Activated T-helper 1 cell treated with anti-CD3 and anti-CD28 coated beads, Interleukin-12 subunit alpha, Interleukin-12 subunit beta, Interleukin-2, Interleukin-4 antibody, amounts not matched to agents 30 ng/mL and 10 ng/mL and 1 ng/mL, durations not matched to agents 14 hours and 24 hours and 36 hours (primary cell): ENCODE measurements around the gene ITIH3. TPM values are rescaled to one million over a fixed set of nuclear protein-coding genes. Genes with fewer than 3 reads are reported as not detected.

Experiments
- DNase-seq: peaks from one replicate; pipeline ENCODE4 v3.0.0; 2021; ENCODE audit warnings: low spot score
- H3K27ac Mint-ChIP-seq: one replicate; pipeline ENCODE4 v1.8.0; 2021; ENCODE audit warnings: mild to moderate bottlenecking, mixed read lengths
- H3K27me3 Mint-ChIP-seq: one replicate; pipeline ENCODE4 v1.8.0; 2022; ENCODE audit warnings: mild to moderate bottlenecking, moderate library complexity, mixed read lengths; ENCODE audit not compliant: insufficient read depth
- H3K36me3 Mint-ChIP-seq: one replicate; pipeline ENCODE4 v1.8.0; 2021; ENCODE audit warnings: low read depth, mixed read lengths
- H3K4me1 Mint-ChIP-seq: one replicate; pipeline ENCODE4 v1.8.0; 2021; ENCODE audit warnings: low read depth, mixed read lengths
- H3K4me3 Mint-ChIP-seq: one replicate; pipeline ENCODE4 v1.8.0; 2021; ENCODE audit warnings: mild to moderate bottlenecking, moderate library complexity, mixed read lengths
- H3K9me3 Mint-ChIP-seq: one replicate; pipeline ENCODE4 v1.8.0; 2021; ENCODE audit warnings: mixed read lengths
- intact Hi-C: fragments of 100-400 bp; cut with micrococcal nuclease; formaldehyde crosslinking; loops from one replicate; pipeline ENCODE4 v1.15.1; 2024
- total RNA-seq: library from RNA; stranded (reverse); gene quantifications from 2 replicates; pipeline ENCODE4 v1.2.3, GENCODE V29; 2022

ITIH3 gene
- total RNA-seq, 1 donor from 2014 or later = not detected

- DNase-seq = no peak
- no peaks in the 10 kb centered on the region for H3K9me3 Mint-ChIP-seq
- peaks cover 2% of the 10 kb centered on the region for H3K27me3 Mint-ChIP-seq
- no peak overlapping the region for H3K27ac Mint-ChIP-seq
- no peaks in the 10 kb centered on the region for H3K36me3 Mint-ChIP-seq
- no peak overlapping the region for H3K4me3 Mint-ChIP-seq
- no peaks in the 10 kb centered on the region for H3K4me1 Mint-ChIP-seq
- intact Hi-C loops = no loop called here
These were observed 1.5 kb upstream of the ITIH3 start for GRCh38 chr3:52792961-52793695.

- intact Hi-C loops = no loop called here
- Mint-ChIP-seq H3K9me3 (no peaks in the 10 kb centered on the region), H3K36me3 (no peaks in the 10 kb centered on the region), H3K4me1 (no peaks in the 10 kb centered on the region), H3K27ac (no peak overlapping the region), H3K27me3 (peaks cover 2% of the 10 kb centered on the region), H3K4me3 (no peak overlapping the region)
- DNase-seq = no peak
These were observed 639 bp upstream of the ITIH3 start for GRCh38 chr3:52793702-52794611.

GRCh38 chr3:52795298-52795900 lies 803 bp downstream of the ITIH3 start:
- intact Hi-C loops = no loop called here
- no peaks in the 10 kb centered on the region for H3K9me3 Mint-ChIP-seq
- H3K27me3 Mint-ChIP-seq = peaks cover 2% of the 10 kb centered on the region
- no peak for DNase-seq
- H3K4me3 Mint-ChIP-seq = no peak overlapping the region
- H3K36me3 Mint-ChIP-seq = no peaks in the 10 kb centered on the region
- H3K27ac Mint-ChIP-seq = no peak overlapping the region
- no peaks in the 10 kb centered on the region for H3K4me1 Mint-ChIP-seq

GRCh38 chr3:52796411-52796810 lies 1.8 kb downstream of the ITIH3 start:
- intact Hi-C loops = no loop called here
- no peaks in the 10 kb centered on the region for H3K36me3 Mint-ChIP-seq
- no peak overlapping the region for H3K4me3 Mint-ChIP-seq
- no peaks in the 10 kb centered on the region for H3K9me3 Mint-ChIP-seq
- H3K27me3 Mint-ChIP-seq = peaks cover 4% of the 10 kb centered on the region
- no peak for DNase-seq
- H3K27ac Mint-ChIP-seq = no peak overlapping the region
- H3K4me1 Mint-ChIP-seq = no peaks in the 10 kb centered on the region

GRCh38 chr3:52798376-52798977 lies 3.9 kb downstream of the ITIH3 start:
- Mint-ChIP-seq H3K36me3 (no peaks in the 10 kb centered on the region), H3K27me3 (peaks cover 3% of the 10 kb centered on the region), H3K4me1 (no peaks in the 10 kb centered on the region), H3K27ac (no peak overlapping the region), H3K9me3 (no peaks in the 10 kb centered on the region), H3K4me3 (no peak overlapping the region)
- DNase-seq = no peak
- intact Hi-C loops = no loop called here

- DNase-seq = no peak
- no peaks in the 10 kb centered on the region for H3K4me1 Mint-ChIP-seq
- H3K36me3 Mint-ChIP-seq = no peaks in the 10 kb centered on the region
- H3K27me3 Mint-ChIP-seq = peaks cover 3% of the 10 kb centered on the region
- H3K27ac Mint-ChIP-seq = no peak overlapping the region
- intact Hi-C loops = loop anchor here (1.0 kb wide), 1 partner anchor 57 kb away; no protein-coding TSS in a partner anchor
- H3K9me3 Mint-ChIP-seq = no peaks in the 10 kb centered on the region
- H3K4me3 Mint-ChIP-seq = no peak overlapping the region
These were observed 4.4 kb downstream of the ITIH3 start for GRCh38 chr3:52798978-52799476.

- intact Hi-C loops = no loop called here
- no peak for DNase-seq
- Mint-ChIP-seq H3K4me1 (no peaks in the 10 kb centered on the region), H3K27me3 (peaks cover 3% of the 10 kb centered on the region), H3K9me3 (no peaks in the 10 kb centered on the region), H3K4me3 (no peak overlapping the region), H3K36me3 (no peaks in the 10 kb centered on the region), H3K27ac (no peak overlapping the region)
These were observed 5.5 kb downstream of the ITIH3 start for GRCh38 chr3:52800079-52800478.

- DNase-seq = no peak
- H3K36me3 Mint-ChIP-seq = no peaks in the 10 kb centered on the region
- H3K4me1 Mint-ChIP-seq = no peaks in the 10 kb centered on the region
- no peak overlapping the region for H3K4me3 Mint-ChIP-seq
- H3K27ac Mint-ChIP-seq = no peak overlapping the region
- H3K27me3 Mint-ChIP-seq = peaks cover 3% of the 10 kb centered on the region
- intact Hi-C loops = no loop called here
- H3K9me3 Mint-ChIP-seq = no peaks in the 10 kb centered on the region
These were observed 7.2 kb downstream of the ITIH3 start for GRCh38 chr3:52801839-52802238.

GRCh38 chr3:52805270-52806039 lies 10.9 kb downstream of the ITIH3 start:
- no peak for DNase-seq
- H3K27me3 Mint-ChIP-seq = peaks cover 3% of the 10 kb centered on the region
- no peaks in the 10 kb centered on the region for H3K9me3 Mint-ChIP-seq
- H3K27ac Mint-ChIP-seq = no peak overlapping the region
- H3K4me3 Mint-ChIP-seq = no peak overlapping the region
- H3K36me3 Mint-ChIP-seq = no peaks in the 10 kb centered on the region
- intact Hi-C loops = no loop called here
- no peaks in the 10 kb centered on the region for H3K4me1 Mint-ChIP-seq

- peak overlapping the region; percentile 7 for H3K27ac Mint-ChIP-seq
- H3K4me3 Mint-ChIP-seq = no peak overlapping the region
- H3K27me3 Mint-ChIP-seq = no peaks in the 10 kb centered on the region
- intact Hi-C loops = no loop called here
- H3K9me3 Mint-ChIP-seq = no peaks in the 10 kb centered on the region
- DNase-seq = no peak
- no peaks in the 10 kb centered on the region for H3K36me3 Mint-ChIP-seq
- no peaks in the 10 kb centered on the region for H3K4me1 Mint-ChIP-seq
These were observed 14.6 kb downstream of the ITIH3 start for GRCh38 chr3:52809149-52809548.

GRCh38 chr3:52809662-52810377 lies 15.2 kb downstream of the ITIH3 start:
- intact Hi-C loops = no loop called here
- Mint-ChIP-seq H3K4me3 (no peak overlapping the region), H3K9me3 (no peaks in the 10 kb centered on the region), H3K4me1 (no peaks in the 10 kb centered on the region), H3K27me3 (no peaks in the 10 kb centered on the region), H3K27ac (no peak overlapping the region), H3K36me3 (no peaks in the 10 kb centered on the region)
- no peak for DNase-seq

GRCh38 chr3:52810923-52811322 lies 16.3 kb downstream of the ITIH3 start:
- intact Hi-C loops = no loop called here
- H3K4me1 Mint-ChIP-seq = no peaks in the 10 kb centered on the region
- H3K9me3 Mint-ChIP-seq = no peaks in the 10 kb centered on the region
- DNase-seq = no peak
- no peaks in the 10 kb centered on the region for H3K27me3 Mint-ChIP-seq
- no peak overlapping the region for H3K27ac Mint-ChIP-seq
- no peaks in the 10 kb centered on the region for H3K36me3 Mint-ChIP-seq
- H3K4me3 Mint-ChIP-seq = no peak overlapping the region
